Stimulated activated CD8-positive, alpha-beta memory T cell treated with anti-CD3 and anti-CD28 coated beads, Interleukin-15, amount 100 ng/mL, for 4 hours (primary cell): ENCODE measurements around the gene ARHGEF12.
A peak's percentile ranks its signal among the peaks of the same experiment; 100 is the strongest.

Source experiments
- DNase-seq, 2 donors: peaks; one replicate each; pipeline ENCODE4 v3.0.0-alpha.2; 2020; ENCODE audit warnings: low read depth in 2 of 2

Gene ARHGEF12, protein sequence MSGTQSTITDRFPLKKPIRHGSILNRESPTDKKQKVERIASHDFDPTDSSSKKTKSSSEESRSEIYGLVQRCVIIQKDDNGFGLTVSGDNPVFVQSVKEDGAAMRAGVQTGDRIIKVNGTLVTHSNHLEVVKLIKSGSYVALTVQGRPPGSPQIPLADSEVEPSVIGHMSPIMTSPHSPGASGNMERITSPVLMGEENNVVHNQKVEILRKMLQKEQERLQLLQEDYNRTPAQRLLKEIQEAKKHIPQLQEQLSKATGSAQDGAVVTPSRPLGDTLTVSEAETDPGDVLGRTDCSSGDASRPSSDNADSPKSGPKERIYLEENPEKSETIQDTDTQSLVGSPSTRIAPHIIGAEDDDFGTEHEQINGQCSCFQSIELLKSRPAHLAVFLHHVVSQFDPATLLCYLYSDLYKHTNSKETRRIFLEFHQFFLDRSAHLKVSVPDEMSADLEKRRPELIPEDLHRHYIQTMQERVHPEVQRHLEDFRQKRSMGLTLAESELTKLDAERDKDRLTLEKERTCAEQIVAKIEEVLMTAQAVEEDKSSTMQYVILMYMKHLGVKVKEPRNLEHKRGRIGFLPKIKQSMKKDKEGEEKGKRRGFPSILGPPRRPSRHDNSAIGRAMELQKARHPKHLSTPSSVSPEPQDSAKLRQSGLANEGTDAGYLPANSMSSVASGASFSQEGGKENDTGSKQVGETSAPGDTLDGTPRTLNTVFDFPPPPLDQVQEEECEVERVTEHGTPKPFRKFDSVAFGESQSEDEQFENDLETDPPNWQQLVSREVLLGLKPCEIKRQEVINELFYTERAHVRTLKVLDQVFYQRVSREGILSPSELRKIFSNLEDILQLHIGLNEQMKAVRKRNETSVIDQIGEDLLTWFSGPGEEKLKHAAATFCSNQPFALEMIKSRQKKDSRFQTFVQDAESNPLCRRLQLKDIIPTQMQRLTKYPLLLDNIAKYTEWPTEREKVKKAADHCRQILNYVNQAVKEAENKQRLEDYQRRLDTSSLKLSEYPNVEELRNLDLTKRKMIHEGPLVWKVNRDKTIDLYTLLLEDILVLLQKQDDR (N-terminal part only)

DNA sequence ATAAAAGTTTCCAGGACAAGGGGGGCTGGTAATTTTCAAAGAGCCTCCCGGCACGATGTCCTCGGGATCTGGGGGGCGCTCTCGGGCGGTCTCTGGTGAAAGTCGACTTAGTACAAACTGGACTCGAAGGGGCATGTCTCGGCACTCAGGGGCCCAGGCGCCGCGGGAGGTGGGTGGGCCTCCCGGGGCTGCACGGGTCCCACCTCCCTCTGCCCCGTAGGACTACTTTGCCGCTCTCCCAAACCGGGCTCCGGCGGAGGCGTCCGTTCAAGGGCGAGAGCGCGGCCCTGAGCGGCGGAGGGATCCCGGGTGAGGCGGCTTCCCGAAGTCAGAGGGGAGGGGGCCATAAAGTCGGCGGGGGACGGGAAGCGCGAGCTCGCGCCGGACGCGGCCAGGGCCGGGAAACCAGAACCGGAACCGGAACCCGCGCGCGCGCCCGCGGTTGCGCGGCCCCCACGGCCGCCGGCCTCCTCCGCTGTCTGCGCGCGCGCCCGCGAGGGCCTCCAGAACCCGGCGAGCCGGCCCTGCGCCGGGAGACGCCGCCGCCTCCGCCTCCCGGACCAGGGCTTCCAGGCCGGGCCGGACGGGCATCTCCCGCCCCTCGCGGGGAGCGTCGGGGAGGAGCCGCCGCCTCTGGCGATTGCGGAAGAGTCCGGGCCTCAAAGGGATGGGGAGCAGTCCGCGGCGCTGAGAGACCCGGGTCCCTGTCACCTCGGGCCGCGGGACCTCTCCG, at the start of gene ARHGEF12:
Gene ARHGEF12, plus strand, starts transcription at position 506 of the 733 bp plus-strand sequence. CDS start 831 bp downstream, outside the sequence.
- peak; percentile 60 to 69 for DNase-seq

DNA sequence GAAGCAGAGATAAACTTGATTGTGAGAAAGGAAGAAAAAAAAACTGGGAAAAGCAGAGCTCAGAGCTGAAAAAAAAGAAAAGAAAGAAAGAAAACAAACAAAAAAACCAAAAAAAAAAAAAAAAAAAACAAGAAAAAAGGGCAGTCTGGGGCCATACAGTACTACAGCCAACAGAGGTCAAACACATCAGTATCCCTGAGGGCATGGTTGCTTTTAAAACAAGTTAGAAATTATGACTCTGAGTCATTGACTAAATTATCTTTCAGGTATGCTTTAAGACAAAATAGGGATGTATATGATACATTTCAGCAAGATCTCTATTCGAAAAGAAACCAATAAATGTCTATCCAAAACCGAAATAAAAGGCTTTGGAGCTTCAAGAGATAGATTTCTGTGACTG, 48.2 kb upstream of the ARHGEF12 start:
- DNase-seq, result no peak

DNA sequence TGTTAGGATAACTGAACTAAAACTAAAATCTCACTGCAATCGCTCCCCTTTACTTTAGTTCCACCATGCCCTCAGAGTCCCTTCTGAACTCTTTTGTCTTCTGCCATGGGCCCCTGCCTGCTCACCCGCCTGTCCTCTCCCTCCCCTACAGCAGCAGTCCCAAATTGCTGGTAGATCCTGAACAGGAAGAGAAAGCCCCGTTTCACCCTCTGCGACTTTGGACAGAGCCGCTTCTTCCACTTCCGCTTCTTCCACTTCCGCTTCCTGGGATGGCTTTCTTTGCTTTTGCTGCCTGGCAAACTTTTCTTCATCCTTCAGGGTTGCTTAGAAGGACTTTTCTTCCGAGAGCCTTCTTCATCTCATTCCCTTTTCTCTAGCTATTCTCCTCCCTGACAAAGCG, 46.8 kb upstream of the ARHGEF12 start:
- DNase-seq, result no peak

DNA sequence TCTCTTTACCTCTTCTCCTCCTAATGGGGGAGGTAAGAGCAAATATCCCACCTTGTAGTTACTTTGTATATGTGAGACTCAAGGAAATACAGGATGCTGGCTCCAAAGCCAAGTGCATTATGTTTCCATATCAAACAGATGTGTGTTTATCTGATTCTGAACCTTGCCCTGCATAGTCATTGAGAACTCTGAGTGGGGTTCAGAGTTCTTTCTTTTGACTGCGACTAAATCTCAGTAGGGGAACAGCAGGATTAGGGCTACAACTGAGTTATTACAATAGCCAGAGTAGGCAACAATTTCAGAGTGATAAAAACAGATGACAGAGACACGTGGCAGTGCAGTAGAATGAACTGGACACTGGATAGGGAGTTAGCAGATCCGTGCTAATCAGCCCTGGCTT, 45.3 kb upstream of the ARHGEF12 start:
- no peak for DNase-seq

DNA sequence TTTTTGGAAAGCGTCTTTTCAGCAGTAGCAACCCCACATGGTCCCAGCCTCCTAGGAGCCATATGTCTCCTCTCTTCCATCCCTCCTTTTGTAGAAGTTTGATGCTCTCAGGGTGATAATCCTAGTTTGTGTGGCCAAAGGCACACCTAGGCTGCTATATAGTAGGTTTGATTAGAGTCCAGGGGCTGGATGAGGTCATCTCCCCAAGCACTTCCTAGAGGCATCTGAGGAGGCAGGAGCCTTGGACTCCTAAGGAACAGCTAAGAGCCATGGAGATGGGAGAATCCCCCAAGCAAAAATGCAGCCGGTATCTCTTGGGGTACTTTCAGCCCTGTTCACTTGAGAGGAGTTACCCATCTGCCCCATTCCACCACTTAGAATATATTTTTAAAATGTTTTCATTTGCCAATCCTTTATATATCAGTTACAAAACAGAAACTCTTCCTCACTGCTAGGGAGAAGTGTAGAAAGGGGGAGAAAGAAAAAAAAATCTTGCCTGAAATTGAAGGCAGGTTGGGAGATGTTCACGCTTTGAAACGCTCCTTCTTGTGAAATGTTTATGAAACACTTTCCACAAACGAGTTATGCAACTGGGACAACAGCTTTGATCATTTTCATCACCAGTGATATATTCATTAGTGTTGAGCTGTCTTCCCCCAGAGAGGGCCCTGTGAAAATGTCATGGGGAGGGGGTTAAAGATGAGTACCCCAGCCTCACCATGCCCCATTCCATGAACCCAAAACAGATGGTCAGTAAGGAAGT, 43.0 kb upstream of the ARHGEF12 start:
- no peak for DNase-seq

DNA sequence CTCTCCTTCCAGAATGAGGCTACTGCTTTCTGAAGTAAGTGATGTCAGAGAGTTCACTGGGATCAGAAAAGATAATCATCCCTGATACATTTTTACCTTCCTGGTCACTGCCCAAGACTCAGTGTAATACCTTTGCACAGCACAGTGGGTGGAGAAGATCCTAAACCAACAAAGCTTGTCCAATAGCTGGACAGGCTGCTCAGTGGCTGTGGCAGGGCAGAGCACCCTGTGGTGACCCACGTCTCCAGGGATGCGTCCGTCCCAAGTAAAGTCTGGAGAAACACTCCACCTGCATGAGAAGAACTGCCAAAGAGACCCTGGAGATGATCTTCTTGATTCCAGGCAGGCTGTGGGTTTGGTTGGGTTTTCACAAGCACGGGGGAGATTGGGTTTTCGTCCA, 42.1 kb upstream of the ARHGEF12 start:
- no peak for DNase-seq

DNA sequence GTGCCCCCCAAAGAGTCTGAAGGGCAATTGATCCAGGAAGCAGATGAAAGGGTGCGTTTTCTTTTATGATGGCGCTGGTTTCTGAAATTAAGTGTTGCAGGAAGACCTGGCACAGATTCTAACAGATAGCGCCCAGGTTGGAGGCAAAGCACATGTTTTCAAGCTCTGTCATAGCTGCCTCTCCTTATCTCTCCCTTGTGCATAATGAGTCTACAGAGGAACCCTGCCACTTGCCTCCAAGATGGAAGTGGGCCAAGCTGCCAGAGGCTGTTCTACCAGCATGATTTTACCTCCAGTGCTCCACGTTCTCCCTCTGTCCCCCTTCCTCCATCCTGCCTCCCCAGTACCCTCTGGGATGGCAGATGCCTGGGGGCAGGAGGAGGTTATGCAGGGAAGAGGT, 41.1 kb upstream of the ARHGEF12 start:
- no peak for DNase-seq

DNA sequence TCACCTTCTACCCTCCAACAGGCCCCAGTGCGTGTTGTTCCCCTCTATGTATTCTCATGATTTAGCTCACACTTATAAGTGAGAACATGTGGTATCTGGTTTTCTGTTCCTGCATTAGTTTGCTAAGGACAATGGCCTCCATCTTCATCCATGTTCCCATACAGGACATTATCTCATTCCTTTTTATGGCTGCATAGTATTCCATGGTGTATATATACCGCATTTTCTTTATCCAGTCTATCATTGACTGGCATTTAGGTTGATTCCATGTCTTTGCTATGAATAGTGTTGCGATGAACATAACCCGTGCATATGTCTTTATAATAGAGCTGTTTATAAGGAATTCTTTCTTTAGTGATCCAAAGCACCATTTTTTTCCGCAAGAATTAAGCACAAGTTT, 39.7 kb upstream of the ARHGEF12 start:
- DNase-seq, result no peak

DNA sequence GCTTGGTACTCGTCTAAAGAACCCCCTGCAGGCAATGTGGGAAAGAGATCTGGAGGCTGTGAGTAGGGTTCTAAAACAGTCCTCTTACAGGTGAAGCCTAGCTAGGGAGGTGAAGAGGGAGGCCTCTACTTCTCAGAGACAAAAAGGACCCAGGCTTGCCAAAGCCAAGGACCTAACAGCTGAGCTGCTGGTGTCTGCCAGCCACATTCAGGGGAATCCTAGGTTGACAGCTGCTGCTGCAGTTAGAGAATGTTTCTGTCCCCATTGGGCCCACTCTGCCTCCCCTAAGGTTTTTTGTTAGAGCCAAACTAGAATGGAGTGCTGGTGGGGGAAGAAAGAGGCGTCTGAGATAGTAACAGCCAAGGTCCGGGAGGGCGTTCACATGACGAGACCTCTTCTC, 37.8 kb upstream of the ARHGEF12 start:
- DNase-seq, result no peak

DNA sequence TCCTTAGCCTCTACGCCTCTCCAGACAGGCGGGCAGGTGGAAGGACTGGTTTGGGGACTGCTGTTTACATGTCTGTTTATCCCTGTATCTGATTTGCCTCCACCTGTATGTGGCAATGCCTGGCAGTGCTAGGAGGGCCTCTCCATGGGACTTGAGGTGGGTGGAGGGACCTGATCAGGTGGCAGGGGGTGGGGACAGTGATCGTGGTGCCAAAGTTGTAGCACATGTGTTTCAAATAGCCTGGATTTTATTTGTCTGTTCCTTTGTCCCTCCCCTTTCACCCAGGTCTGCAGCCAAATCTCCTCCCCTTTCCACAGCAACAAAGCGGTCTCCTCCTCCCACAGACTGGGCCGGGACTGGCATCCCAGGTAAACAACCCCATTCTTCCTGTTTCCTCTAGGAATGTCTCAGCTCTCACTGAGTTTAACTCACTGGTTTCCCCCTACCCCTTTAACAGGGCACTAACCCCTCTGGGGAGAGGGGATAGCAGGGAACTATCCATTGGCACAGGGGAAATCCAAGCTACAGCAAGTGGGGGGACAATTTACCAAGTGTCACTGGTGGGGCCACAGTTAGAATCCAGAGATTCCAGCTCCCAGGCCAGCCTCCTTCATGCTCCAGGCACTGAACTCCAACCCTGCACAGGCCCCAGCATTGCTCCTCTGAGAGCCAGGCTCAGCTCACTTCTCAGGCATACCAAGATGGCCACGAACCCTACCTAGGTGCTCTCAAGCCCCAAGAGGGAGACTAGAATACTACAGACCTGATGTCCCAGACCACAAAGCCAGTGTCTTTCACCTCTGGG, 34.0 kb upstream of the ARHGEF12 start:
- DNase-seq, result no peak

DNA sequence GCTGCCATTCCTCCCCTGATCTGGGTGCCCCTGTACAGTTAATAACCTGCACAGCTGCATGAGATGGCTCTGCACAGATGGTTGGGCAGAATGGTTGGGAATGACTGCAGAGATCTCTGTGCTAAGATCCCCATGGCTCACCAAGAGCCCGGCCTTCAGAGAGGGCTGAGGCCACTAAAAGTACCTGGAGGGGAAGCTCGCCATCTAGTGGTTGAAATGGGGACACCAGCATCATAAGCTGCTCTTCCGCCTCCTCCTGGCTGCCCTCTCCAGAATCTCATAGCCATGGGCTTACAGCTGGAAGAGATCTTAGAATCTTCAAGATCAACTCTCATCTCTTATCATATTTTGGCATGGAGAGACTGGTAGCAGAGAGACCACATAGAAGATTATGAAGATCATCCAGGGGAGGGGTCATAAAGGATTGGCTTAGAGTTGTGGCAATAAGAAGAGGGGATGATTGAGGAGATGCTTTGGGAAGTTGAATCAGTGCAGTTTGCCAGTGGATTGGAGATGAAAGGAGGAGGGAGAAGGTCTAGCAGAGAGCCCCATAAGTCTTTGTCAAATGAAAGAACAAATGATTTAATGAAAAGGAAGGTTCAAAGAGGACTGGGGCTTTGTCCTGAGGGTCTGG, 33.1 kb upstream of the ARHGEF12 start:
- peak in 1 of 2 donors; percentile 19 for DNase-seq

DNA sequence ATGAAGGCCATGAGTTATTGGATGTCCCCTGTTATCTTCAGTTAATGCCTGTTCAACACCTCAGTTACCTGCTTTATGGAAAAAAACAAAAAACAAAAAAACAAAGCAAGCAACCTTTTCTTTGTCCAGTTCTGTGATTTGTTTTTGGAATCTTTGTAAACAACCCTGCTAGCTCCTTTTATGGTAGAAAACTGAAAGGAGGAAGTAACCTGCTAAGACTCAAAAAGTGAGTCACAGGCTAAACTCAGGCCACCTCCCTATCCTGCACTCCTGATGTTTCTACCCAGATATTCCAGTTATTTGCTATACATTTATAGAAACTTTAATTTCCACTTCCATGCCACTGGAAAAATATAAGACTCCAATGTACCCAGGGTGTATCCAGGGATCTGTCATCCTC, 31.7 kb upstream of the ARHGEF12 start:
- DNase-seq, result no peak

DNA sequence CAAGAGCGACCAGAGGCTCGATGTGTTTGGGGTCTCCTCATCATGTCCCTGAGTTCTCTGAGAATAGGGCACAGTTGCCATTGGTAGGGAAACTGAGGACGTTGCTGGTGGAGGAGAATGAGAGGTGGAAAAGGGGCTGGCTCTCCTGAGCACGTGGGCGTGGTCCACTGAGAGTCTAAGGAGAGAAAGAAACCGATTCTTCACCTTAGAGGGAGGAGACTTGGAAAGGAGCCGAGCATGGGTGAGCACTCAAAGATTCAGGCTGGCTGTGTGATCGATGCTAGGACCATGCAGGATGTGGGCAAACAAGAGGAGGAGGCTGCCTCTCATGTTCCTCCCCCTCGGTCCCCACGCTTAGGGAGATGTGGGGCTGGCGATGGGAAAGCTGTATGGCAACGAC, 30.9 kb upstream of the ARHGEF12 start:
- DNase-seq, result no peak

DNA sequence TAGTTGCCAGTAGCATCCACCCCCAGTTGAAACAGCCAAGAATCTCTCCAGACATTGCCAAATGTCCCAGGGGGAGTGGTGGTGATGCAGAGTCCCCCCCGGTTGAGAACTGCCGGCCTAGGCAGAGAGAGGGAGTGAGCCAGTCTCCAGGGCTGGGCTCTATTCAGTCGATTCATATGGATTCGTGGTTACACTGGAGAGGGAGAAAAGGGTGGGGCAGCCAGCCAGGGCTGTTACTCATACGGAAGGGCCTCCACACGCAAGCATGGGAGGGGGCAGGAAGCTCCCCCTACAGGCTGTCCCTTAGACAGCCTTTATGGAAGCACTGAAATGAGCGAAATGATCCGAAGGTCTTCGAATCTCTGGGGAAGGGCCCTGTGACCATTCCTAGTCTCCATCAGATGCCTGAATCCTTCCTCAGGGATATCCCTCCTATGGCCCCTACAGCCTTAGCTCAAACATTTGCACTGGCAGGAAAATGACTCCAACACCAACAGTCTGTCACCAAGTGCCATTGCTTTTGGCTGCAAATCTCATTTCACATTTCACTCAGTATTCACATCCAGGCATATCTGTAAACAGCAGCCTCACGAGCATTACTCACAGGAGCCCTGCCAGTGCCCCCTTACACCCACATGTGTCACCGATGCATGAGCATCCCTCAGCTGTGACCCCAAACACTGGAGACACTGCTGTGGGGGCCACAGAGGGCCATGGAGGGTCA, 29.5 kb upstream of the ARHGEF12 start:
- DNase-seq, result no peak

DNA sequence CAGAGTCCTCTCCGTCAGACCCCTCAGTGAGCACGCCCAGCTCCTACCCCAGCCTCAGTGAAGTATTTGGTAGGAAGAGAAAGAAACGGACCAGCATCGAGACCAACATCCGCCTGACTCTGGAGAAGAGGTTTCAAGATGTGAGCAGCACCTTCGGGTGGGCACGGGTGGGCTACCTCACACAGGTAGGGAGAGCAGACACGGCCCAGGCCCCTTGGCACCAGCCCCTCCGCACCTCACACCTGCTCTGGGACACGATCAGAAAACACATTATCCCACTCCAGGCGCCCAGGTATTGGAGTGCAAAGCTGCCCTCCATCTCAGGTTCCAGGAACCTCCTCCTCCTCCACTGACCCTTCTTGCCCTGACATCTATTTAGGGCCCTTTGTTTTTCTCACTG, 28.7 kb upstream of the ARHGEF12 start:
- DNase-seq, result no peak

DNA sequence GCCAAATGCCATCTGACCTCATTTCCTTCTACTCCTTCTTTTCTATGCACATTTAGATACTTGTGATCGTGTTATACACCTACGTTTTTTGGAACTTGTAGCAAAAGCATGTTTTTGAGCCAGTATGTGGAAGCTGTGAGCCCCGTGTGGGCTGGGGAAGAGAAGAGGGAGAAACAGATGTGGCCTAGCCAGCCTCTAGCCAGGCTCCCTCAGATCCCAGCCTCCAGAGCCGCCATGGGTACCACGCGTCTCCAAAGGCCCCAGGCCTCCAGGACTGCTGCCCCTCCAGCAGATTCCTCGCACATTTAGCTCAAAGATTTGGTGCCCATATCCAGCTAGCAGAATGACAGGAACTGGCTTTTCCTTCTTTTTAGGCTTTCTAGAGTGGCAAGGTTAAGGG, 28.1 kb upstream of the ARHGEF12 start:
- no peak for DNase-seq

DNA sequence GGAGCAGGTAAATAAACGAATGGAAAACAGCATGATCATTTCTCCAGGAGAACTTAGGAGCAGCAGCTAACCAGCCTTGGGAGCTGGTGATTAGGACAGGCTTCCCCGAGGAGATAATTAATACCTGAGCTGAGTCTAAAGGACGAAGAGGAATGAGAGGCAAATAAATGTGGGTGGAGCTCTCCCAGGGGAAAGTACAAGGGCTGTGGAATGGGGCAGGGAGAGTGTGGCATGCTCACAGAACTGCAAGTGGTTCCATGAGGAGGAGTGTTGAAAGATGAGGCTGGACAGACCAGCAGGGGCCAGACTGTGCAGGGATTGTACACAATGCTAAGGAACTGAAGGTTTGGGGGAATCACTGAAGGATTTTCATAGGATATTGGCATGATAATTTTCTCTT, 25.3 kb upstream of the ARHGEF12 start:
- no peak for DNase-seq

DNA sequence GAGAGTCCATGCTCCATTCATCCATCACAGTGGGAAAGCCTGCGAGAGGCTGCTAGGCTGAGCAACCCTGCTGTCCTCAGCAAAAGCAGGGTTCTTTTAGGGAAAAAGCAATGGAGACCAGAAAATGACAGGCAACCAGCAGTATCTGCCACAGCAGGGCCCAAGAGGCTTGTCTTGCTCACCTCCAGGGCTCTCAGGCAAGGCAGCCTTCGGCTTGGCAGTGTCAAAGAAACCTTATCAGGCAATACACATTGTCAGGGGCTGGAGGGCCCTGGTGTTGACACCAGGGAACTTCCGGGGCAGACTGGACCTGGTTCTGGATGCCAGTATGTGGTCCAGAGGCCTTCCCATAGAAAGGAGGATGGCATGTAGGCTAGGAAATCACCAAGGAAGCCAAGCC, 21.4 kb upstream of the ARHGEF12 start:
- no peak for DNase-seq
